ENCODE measurements around the gene TXNRD2.

DNA sequence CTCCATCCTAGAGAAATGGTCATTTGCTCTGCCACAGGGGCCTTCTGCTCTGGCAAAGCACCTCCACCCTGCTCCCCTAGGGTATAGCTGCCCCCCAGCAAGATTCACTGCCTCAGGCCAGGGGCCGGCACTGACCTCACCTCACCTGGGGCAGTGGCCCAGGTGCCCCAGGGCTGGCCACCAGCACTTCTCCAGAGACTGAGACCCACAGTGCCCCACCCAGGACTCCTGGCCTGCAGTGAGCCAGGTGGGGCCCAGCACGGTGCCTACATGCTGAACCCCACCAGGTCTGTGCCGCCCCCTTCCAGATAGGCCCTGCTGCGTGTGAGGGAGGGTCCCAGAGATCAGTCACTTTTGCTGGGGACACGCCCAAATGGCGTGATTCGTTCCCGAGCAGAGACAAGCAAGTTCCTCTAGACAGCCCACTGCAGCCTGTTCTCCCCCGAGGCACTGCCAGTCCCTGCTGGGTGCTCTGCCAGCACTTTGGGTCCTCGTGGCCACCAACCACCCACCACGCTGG, 97.7 kb downstream of the TXNRD2 start:
- TF ChIP-seq, protein P1, sequence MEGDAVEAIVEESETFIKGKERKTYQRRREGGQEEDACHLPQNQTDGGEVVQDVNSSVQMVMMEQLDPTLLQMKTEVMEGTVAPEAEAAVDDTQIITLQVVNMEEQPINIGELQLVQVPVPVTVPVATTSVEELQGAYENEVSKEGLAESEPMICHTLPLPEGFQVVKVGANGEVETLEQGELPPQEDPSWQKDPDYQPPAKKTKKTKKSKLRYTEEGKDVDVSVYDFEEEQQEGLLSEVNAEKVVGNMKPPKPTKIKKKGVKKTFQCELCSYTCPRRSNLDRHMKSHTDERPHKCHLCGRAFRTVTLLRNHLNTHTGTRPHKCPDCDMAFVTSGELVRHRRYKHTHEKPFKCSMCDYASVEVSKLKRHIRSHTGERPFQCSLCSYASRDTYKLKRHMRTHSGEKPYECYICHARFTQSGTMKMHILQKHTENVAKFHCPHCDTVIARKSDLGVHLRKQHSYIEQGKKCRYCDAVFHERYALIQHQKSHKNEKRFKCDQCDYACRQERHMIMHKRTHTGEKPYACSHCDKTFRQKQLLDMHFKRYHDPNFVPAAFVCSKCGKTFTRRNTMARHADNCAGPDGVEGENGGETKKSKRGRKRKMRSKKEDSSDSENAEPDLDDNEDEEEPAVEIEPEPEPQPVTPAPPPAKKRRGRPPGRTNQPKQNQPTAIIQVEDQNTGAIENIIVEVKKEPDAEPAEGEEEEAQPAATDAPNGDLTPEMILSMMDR (IDR thresholded peaks at IDR 0.05), result no peak
- no peak for TF ChIP-seq POLR2A (IDR thresholded peaks at IDR 0.05)
